Measurements from ENCODE around the gene PCBP3.
"Not testable (repeated sequence)": the region's sequence is repeated elsewhere in the genome, so short reads cannot be mapped to it uniquely, and the experiment has no call there.

Gene PCBP3

DNA sequence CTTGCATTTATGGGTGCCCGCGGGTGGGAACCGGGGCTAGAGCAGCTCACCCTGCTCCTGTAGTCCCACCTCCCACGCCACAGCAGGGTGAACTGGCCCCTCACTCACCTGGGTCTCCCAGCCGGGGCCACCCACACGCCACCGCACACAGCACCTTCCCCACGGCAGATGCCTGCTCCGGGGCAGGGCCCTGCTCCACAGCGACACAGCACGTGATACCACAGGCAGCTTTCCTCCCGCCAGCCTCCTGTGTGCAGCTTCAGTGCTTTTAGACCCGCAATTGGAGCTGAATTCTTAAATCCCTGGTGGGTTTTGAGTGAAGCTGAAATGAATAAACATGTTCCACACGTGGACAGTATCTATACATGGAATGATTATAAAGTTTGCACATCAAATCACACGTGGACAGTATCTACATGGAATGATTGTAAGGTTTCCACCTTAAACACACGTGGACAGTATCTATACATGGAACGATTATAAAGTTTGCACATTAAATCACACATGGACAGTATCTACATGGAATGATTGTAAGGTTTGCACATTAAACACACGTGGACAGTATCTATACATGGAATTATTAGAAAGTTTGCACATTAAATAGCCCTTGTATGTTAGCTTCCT is 245.0 kb downstream of the PCBP3 start:
- H3K27me3 Mint-ChIP-seq = peaks cover 37% of the 10 kb centered on the region
- H3K9me3 Mint-ChIP-seq = no peaks in the 10 kb centered on the region
- ATAC-seq (no peak), DNase-seq (no peak)
- peak overlapping the region in 1 of 2 donors; percentile 41 for H3K4me3 Mint-ChIP-seq
- H3K4me1 Mint-ChIP-seq = peaks cover 86% of the 10 kb centered on the region
- no peak overlapping the region for H3K27ac Mint-ChIP-seq

DNA sequence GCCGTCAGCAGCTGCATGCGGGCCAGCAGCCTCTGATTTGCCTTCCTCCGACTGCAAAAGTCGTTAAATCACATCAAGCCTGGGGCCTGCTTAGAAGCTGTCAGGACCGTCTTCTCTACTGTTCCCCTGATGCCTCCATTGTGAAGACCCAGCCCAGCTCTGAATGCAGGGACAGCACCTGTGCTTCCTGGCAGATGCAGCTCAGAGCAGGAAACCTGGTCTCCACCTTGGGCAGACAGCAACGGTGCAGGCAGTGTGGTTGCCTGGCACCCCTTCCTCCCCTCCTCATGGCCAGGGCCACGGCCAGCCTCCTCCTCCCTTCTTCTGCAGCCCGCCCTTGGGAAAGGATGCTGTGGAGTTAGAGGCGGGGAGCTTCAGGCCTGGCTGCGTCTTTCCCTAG is 245.7 kb downstream of the PCBP3 start:
- Mint-ChIP-seq H3K9me3 (no peaks in the 10 kb centered on the region), H3K4me3 (no peak overlapping the region), H3K27me3 (peaks cover 37% of the 10 kb centered on the region), H3K27ac (no peak overlapping the region), H3K4me1 (peaks cover 82% of the 10 kb centered on the region)
- no peak for DNase-seq
- ATAC-seq = no peak

DNA sequence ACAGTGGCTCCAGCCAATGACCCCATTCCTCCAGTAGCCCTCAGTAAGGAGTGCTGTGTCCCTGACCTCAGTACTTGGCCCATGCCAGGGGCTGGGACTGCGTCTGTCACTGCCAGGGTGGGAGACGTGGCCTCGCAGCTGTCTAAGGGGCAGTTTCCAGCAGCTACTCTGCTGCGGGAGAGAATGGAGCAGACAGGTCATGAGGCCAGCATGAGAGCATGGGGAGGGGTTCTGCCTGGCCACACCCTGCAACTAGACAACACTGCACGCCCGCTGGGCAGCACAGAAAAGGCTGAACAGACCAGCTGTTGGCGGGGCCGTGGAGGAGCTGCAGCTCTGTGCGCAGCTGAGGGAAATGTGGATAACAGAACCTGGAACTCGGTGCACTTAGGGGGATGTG is 246.4 kb downstream of the PCBP3 start:
- Mint-ChIP-seq H3K9me3 (no peaks in the 10 kb centered on the region), H3K4me3 (no peak overlapping the region), H3K27ac (no peak overlapping the region), H3K4me1 (peaks cover 80% of the 10 kb centered on the region), H3K27me3 (peaks cover 37% of the 10 kb centered on the region)
- ATAC-seq = no peak
- no peak for DNase-seq

DNA sequence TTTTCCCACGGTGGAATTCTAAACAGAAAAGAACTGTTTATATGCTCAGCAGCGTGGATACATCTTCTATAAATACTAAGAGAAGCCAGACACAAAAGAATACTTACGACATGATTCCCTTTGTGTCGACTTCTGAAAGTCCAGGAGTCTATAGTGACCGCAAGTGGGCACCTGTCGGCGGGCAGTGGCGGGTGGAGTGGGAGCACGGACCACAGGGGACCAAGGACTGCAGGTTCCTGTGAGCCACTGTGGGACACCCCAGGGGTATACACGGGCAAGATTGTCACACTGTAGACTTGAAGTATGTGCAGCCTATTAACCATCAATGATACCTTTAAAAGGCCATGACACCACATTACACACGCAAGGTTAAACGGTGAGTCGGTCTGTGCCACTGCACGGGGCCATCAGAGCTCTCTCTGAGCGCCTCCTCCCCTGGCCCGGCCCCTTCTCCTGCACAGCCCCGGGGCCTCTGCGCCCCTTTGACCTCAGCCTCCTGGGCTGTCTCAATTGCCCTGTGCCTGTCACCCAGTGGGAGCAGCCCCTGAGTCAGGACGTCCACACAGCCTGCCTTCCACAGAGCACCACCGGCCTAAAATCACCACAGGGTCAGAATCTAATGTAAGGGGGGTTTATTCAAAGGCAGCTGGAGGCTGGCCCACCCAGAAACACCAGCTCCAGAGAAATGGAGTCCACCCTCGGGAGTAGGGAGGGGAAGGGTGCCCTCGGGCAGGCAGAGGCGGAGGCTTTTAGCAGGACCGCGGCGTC is 248.0 kb downstream of the PCBP3 start:
- peaks cover 64% of the 10 kb centered on the region for H3K4me1 Mint-ChIP-seq
- H3K9me3 Mint-ChIP-seq = no peaks in the 10 kb centered on the region
- H3K27me3 Mint-ChIP-seq = peaks cover 37% of the 10 kb centered on the region
- ATAC-seq (peak; percentile 18), DNase-seq (no peak)
- H3K27ac Mint-ChIP-seq = no peak overlapping the region
- H3K4me3 Mint-ChIP-seq = peak overlapping the region; percentile 1 to 54

GRCh38 chr21:45892156-45892915 is 248.8 kb downstream of the PCBP3 start:
- H3K27me3 Mint-ChIP-seq = peaks cover 37% of the 10 kb centered on the region
- ATAC-seq (peak; percentile 39), DNase-seq (no peak)
- peak overlapping the region; percentile 1 to 54 for H3K4me3 Mint-ChIP-seq
- H3K27ac Mint-ChIP-seq = no peak overlapping the region
- H3K9me3 Mint-ChIP-seq = no peaks in the 10 kb centered on the region
- H3K4me1 Mint-ChIP-seq = peaks cover 56% of the 10 kb centered on the region

GRCh38 chr21:45892916-45893739 is 249.6 kb downstream of the PCBP3 start:
- Mint-ChIP-seq H3K9me3 (no peaks in the 10 kb centered on the region), H3K27me3 (peaks cover 36% of the 10 kb centered on the region), H3K4me1 (peaks cover 48% of the 10 kb centered on the region), H3K27ac (no peak overlapping the region), H3K4me3 (no peak overlapping the region)
- DNase-seq = no peak
- no peak for ATAC-seq

DNA sequence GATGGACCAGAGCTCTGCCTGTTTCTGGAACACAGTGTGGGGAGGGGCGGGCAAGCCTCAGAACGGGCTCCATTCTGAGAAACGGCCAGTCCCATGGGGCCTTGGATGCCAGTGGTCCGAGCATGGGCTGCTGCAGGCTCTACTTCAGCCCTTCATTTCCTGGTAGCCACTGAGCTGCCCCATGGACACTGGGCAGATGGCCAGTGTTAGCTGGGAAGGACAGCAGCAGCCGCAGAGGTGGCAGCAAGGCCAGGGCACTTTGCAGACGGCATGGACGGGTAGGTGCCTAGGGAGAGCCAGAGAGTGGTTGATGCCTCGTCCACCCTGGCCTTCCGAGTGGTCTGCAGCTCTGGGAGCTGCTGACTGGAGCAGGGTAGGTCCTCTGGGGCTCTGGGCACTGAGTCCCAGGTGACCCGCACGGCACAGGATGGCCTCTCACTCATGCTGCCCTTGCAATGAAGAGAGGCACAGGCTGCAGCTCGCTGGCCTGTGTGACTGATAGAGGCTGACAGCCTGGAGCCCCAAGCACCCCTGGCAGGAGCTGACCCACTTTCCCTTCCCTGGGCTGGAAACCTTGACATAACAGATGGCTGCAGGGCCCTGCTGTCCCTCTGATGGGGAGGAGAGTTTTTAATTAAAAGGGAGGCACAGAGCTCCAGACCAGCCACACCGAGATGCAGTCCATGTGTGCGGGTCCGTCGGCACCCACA is 250.4 kb downstream of the PCBP3 start:
- H3K9me3 Mint-ChIP-seq = no peaks in the 10 kb centered on the region
- H3K4me1 Mint-ChIP-seq = peaks cover 40% of the 10 kb centered on the region
- H3K27me3 Mint-ChIP-seq = peaks cover 28% of the 10 kb centered on the region
- no peak overlapping the region for H3K27ac Mint-ChIP-seq
- ATAC-seq = no peak
- no peak overlapping the region for H3K4me3 Mint-ChIP-seq
- DNase-seq = no peak

DNA sequence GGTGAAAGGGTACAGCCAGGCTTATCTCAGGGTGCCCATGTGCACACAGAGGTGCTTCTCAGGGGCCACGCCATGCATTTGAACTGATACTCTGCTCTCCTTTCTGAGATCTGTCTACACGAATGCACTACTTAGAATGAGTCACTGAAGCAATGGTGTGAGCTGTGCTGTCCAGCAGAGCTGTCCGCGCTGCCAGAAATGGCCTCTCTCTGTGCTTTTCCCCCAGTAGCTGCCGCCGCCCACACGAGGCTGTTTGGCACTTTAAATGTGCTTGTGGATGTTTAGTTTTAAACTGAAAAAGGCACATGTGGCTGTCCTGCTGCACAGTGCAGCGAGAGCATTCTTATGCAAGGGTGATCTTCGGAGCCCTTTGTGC is 250.9 kb downstream of the PCBP3 start:
- no peak for DNase-seq
- Mint-ChIP-seq H3K27ac (no peak overlapping the region), H3K4me1 (peaks cover 35% of the 10 kb centered on the region), H3K9me3 (no peaks in the 10 kb centered on the region), H3K4me3 (no peak overlapping the region), H3K27me3 (peaks cover 24% of the 10 kb centered on the region)
- no peak for ATAC-seq

DNA sequence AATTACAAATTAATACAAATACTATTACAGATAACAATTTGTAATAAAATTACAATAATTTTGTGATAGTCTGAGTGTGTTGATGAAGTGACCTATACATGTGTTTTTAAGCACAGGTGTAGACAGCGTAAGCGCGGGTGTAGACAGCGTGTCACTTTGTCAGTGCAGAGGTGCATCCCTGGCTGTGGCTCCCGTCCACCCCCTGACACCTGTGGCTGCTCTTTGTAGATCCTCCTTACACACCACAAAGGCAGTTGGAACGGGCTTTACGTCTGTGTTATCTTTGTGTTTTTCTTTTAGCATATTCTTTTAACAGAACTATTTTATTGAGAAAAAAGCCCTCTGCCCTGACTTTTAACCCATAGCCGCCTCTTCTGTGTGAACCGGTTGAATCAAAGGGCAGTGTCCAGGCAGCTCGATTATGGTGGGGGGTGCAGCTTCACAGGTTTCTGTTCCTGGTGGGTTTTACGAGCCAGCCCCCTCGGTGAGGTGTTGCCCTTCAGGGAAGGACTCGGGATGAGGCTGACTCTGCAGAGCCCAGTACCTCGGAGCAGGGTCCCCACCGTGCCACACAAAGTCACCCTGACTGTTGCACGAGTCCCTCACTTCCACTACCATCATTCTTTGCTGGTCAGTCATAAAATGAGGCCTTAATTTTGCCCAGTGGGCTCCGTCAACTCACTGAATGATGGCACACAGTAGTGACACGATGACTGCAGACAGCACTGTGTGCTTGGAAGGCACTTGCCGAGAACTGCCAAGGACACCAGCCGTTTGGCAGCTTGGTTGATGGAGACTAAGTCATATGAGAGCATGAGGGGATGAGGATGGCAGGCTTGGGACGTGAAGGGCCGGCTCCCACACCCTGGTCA is 251.6 kb downstream of the PCBP3 start:
- H3K9me3 Mint-ChIP-seq = no peaks in the 10 kb centered on the region
- no peak for ATAC-seq
- no peak for DNase-seq
- H3K4me3 Mint-ChIP-seq = no peak overlapping the region
- peaks cover 31% of the 10 kb centered on the region for H3K4me1 Mint-ChIP-seq
- no peak overlapping the region for H3K27ac Mint-ChIP-seq
- peaks cover 17% of the 10 kb centered on the region for H3K27me3 Mint-ChIP-seq

DNA sequence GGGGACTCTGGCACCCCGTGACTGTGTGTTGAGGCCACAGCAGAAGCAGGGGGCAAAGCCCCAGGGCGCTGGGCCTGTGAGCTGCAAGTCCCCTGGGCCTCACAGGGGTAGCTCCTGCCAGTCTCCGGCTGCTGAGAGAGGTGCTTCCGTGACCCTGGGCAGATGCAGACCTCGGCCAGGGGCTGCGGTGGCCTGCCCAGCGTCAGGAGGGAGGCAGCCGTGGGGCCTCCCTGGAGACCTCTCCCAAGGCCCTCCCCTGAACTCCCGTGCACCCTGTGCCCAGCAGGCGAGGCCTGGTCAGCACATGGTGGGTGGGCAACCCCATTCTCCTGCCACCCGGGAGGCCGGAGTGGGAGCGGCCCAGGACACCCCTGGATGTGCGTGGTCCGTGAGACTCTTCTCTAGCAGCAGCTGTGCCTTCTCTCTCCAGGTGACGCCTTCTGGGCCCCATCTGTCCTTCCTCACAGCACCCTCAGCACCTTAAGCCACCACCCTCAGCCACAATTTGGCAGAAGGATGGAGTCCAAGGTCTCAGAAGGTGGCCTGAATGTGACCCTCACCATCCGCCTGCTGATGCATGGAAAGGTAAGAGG is 252.3 kb downstream of the PCBP3 start:
- peaks cover 10% of the 10 kb centered on the region for H3K27me3 Mint-ChIP-seq
- peaks cover 25% of the 10 kb centered on the region for H3K4me1 Mint-ChIP-seq
- no peak overlapping the region for H3K27ac Mint-ChIP-seq
- H3K4me3 Mint-ChIP-seq = no peak overlapping the region
- H3K9me3 Mint-ChIP-seq = no peaks in the 10 kb centered on the region
- ATAC-seq = no peak
- DNase-seq = no peak

GRCh38 chr21:45896431-45896830 is 252.9 kb downstream of the PCBP3 start:
- not testable (repeated sequence) for DNase-seq, H3K9me3 Mint-ChIP-seq, H3K27me3 Mint-ChIP-seq, H3K4me3 Mint-ChIP-seq, H3K27ac Mint-ChIP-seq, ATAC-seq
- H3K4me1 Mint-ChIP-seq = peaks cover 19% of the 10 kb centered on the region

GRCh38 chr21:45897191-45898027 is 253.9 kb downstream of the PCBP3 start:
- H3K4me1 Mint-ChIP-seq = peaks cover 10% of the 10 kb centered on the region
- H3K9me3 Mint-ChIP-seq = no peaks in the 10 kb centered on the region
- no peak for ATAC-seq
- DNase-seq = no peak
- no peak overlapping the region for H3K27ac Mint-ChIP-seq
- no peaks in the 10 kb centered on the region for H3K27me3 Mint-ChIP-seq
- H3K4me3 Mint-ChIP-seq = no peak overlapping the region

- Mint-ChIP-seq H3K9me3 (no peaks in the 10 kb centered on the region), H3K4me1 (peaks cover 4% of the 10 kb centered on the region), H3K27me3 (no peaks in the 10 kb centered on the region), H3K27ac (no peak overlapping the region), H3K4me3 (no peak overlapping the region)
- ATAC-seq = peak; percentile 18
- no peak for DNase-seq
Observed at GRCh38 chr21:45898028-45898350, 254.5 kb downstream of the PCBP3 start.

All from stimulated activated naive CD8-positive, alpha-beta T cell treated with anti-CD3 and anti-CD28 coated beads, Interleukin-15, amount 100 ng/mL, for 72 hours (primary cell).